IPS-20b (cell line): ENCODE measurements around the gene CCDC85C.
"Not testable (repeated sequence)": the region's sequence is repeated elsewhere in the genome, so short reads cannot be mapped to it uniquely, and the experiment has no call there.

Experiments used
- H3K27ac ChIP-seq: one replicate; pipeline ENCODE4 v1.5.1; 2013; ENCODE audit warnings: low read length
- H3K27me3 ChIP-seq: 2 replicates; pipeline ENCODE4 v1.6.1; 2013; ENCODE audit warnings: mild to moderate bottlenecking, low read length, inconsistent platforms; ENCODE audit not compliant: insufficient read depth
- H3K36me3 ChIP-seq: 2 replicates; pipeline ENCODE4 v1.6.1; 2013; ENCODE audit warnings: low read depth, mild to moderate bottlenecking, inconsistent platforms, low read length, moderate library complexity; ENCODE audit not compliant: insufficient read depth
- H3K4me1 ChIP-seq: 2 replicates; pipeline ENCODE4 v1.6.1; 2013; ENCODE audit warnings: mild to moderate bottlenecking, control low read depth, inconsistent platforms, low read length, moderate library complexity; ENCODE audit not compliant: insufficient read depth
- H3K4me3 ChIP-seq: 2 replicates; pipeline ENCODE4 v1.5.1; 2013; ENCODE audit warnings: mild to moderate bottlenecking, low read length, inconsistent platforms
- H3K9ac ChIP-seq: 2 replicates; pipeline ENCODE4 v1.6.1; 2013; ENCODE audit warnings: low read depth, mild to moderate bottlenecking, inconsistent platforms, low read length, moderate library complexity
- H3K9me3 ChIP-seq: 2 replicates; pipeline ENCODE4 v1.6.1; 2013; ENCODE audit warnings: mild to moderate bottlenecking, low read depth, low read length, inconsistent platforms; ENCODE audit not compliant: insufficient read depth

CCDC85C gene

GRCh38 chr14:99643343-99643742, 39.3 kb upstream of the CCDC85C start:
- Histone ChIP-seq H3K36me3 (no peaks in the 10 kb centered on the region), H3K27me3 (peaks cover 35% of the 10 kb centered on the region), H3K27ac (no peak overlapping the region), H3K4me3 (no peak overlapping the region), H3K9me3 (no peaks in the 10 kb centered on the region), H3K9ac (no peak overlapping the region), H3K4me1 (peaks cover 4% of the 10 kb centered on the region)

GRCh38 chr14:99642771-99643170, 38.8 kb upstream of the CCDC85C start:
- not testable (repeated sequence) for H3K27ac ChIP-seq, H3K36me3 ChIP-seq, H3K4me1 ChIP-seq, H3K9me3 ChIP-seq, H3K9ac ChIP-seq, H3K4me3 ChIP-seq
- peaks cover 35% of the 10 kb centered on the region for H3K27me3 ChIP-seq

GRCh38 chr14:99637624-99638023, 33.6 kb upstream of the CCDC85C start:
- H3K4me3 ChIP-seq, result no peak overlapping the region
- no peak overlapping the region for H3K27ac ChIP-seq
- no peaks in the 10 kb centered on the region for H3K4me1 ChIP-seq
- H3K9me3 ChIP-seq, result no peaks in the 10 kb centered on the region
- H3K36me3 ChIP-seq, result no peaks in the 10 kb centered on the region
- no peak overlapping the region for H3K9ac ChIP-seq
- no peaks in the 10 kb centered on the region for H3K27me3 ChIP-seq

GRCh38 chr14:99636487-99636886, 32.5 kb upstream of the CCDC85C start:
- Histone ChIP-seq H3K36me3 (no peaks in the 10 kb centered on the region), H3K4me3 (no peak overlapping the region), H3K9ac (no peak overlapping the region), H3K27me3 (no peaks in the 10 kb centered on the region), H3K9me3 (no peaks in the 10 kb centered on the region), H3K4me1 (no peaks in the 10 kb centered on the region), H3K27ac (no peak overlapping the region)

- no peak overlapping the region for H3K27ac ChIP-seq
- H3K9ac ChIP-seq, result no peak overlapping the region
- no peak overlapping the region for H3K4me3 ChIP-seq
- no peaks in the 10 kb centered on the region for H3K4me1 ChIP-seq
- H3K9me3 ChIP-seq, result no peaks in the 10 kb centered on the region
- H3K36me3 ChIP-seq, result no peaks in the 10 kb centered on the region
- H3K27me3 ChIP-seq, result no peaks in the 10 kb centered on the region
Observed at GRCh38 chr14:99635116-99635515, 31.1 kb upstream of the CCDC85C start.

DNA sequence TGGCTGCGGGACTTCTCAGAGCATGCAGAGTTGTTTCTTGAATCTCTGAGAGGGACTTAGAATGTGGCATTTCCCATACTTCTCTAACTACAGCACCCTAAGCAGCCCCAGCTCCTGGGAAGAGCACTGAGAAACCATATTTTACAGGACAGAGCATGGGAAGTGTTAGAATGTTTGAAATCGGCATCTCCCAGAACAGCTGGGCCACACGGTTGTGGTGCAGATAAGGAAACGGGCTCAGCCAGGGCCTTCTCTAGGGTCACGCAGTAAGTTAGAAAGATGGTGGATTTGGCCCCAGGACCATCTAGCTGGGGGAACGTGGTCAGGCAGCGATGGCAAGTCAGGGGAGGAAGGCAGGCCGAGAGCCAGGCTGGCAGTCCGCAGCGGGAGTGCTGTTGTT, 30.4 kb upstream of the CCDC85C start:
- H3K36me3 ChIP-seq, result no peaks in the 10 kb centered on the region
- H3K4me1 ChIP-seq, result no peaks in the 10 kb centered on the region
- no peak overlapping the region for H3K27ac ChIP-seq
- H3K4me3 ChIP-seq, result no peak overlapping the region
- no peaks in the 10 kb centered on the region for H3K27me3 ChIP-seq
- H3K9ac ChIP-seq, result no peak overlapping the region
- H3K9me3 ChIP-seq, result no peaks in the 10 kb centered on the region

DNA sequence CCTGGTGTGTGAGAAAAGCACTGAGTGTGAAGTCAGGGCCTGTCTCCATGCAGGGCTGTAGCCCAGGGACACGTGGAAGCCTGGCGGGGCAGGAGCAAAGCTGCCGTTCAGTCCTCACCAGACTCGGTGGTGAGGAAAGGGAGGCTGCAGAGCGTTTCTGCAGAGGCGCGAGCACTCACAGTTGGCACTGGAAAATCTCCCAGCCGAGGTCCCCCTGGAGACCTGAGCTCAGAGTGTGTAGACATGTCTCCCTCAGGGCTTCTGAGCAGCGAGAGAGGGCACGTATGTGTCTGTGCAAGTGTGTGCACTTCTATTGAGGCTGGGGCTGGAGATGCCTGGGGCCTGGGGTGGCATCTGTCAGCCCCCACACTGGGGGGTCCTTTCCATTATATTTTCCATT, 29.9 kb upstream of the CCDC85C start:
- H3K4me3 ChIP-seq, result no peak overlapping the region
- H3K36me3 ChIP-seq, result no peaks in the 10 kb centered on the region
- H3K9me3 ChIP-seq, result no peaks in the 10 kb centered on the region
- H3K9ac ChIP-seq, result no peak overlapping the region
- H3K27me3 ChIP-seq, result no peaks in the 10 kb centered on the region
- H3K4me1 ChIP-seq, result no peaks in the 10 kb centered on the region
- no peak overlapping the region for H3K27ac ChIP-seq

DNA sequence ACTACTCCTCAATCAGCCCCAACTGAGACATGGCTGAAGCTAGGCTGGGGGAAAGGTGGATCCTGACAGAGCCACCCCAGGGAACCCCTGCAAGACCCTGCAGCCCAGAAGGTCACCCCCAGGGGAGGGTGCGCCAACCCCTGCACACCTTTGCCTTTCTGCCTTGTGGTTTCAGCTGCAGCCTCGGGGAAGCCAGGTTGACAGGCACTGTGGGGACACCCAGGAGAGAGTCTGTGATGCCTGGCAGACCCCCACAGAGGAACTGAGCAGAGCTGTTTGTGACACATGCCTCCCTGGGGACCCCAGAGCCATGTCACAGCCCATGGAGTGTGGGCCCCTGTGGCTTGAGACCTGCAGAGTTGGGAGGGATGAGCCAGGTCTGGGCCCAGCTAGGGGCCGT, 29.1 kb upstream of the CCDC85C start:
- Histone ChIP-seq H3K4me3 (no peak overlapping the region), H3K9ac (no peak overlapping the region), H3K27ac (no peak overlapping the region), H3K27me3 (no peaks in the 10 kb centered on the region), H3K4me1 (no peaks in the 10 kb centered on the region), H3K9me3 (no peaks in the 10 kb centered on the region), H3K36me3 (no peaks in the 10 kb centered on the region)

DNA sequence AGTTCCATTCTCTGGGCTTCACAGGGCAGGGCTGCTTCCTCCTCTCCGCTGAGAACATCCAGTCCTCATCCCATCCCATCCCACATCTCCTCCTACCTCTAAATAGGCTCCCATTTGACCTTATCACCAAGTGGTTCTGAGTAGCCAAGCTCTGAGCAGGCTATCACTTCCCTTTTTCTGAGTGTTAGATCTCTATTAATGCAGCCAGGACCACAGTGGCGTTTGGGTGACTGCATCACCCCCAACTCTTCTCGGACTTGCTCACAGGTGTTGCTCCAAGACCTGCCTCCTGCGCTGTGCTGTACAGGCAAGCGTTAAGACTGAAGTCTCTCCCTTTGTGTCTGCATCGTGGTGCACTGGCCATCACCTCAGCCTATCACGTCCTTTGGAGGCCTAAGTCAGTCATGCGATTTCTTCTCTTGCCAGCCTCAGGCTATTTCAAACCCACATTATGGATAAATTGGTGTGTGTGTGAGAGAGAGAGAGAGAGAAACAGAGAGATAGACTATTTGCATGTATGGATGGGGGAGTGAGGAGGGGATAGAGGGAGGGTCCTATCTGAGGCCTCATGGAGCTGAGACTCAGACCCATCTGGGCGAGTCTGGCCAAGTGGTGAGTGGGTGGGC, 28.5 kb upstream of the CCDC85C start:
- H3K4me1 ChIP-seq, result no peaks in the 10 kb centered on the region
- no peaks in the 10 kb centered on the region for H3K9me3 ChIP-seq
- no peak overlapping the region for H3K9ac ChIP-seq
- H3K36me3 ChIP-seq, result no peaks in the 10 kb centered on the region
- H3K27ac ChIP-seq, result no peak overlapping the region
- no peak overlapping the region for H3K4me3 ChIP-seq
- H3K27me3 ChIP-seq, result no peaks in the 10 kb centered on the region

DNA sequence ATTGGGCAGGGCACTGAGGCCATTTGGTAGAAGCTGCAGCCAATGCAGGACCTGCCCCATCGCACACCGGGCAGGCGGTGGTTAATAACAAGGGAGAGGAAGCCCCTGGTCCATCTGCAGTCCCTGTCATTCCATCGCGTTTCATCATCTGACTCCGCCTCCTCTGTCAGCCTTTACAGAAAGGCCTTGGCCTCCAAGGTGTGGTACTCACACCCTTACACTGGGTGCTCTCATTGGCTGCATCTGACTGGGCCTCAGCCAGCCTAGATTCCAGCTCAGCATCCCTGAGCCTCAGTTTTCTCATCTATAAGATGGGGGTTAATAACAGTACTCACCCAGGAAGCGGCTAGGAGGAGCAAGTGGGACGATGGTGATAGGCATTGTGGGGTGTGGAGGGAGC, 26.2 kb upstream of the CCDC85C start:
- H3K9ac ChIP-seq, result no peak overlapping the region
- no peaks in the 10 kb centered on the region for H3K27me3 ChIP-seq
- no peak overlapping the region for H3K4me3 ChIP-seq
- no peaks in the 10 kb centered on the region for H3K36me3 ChIP-seq
- peaks cover under 1% of the 10 kb centered on the region; the same call in 1 of the 2 replicates for H3K4me1 ChIP-seq
- no peaks in the 10 kb centered on the region for H3K9me3 ChIP-seq
- H3K27ac ChIP-seq, result no peak overlapping the region

DNA sequence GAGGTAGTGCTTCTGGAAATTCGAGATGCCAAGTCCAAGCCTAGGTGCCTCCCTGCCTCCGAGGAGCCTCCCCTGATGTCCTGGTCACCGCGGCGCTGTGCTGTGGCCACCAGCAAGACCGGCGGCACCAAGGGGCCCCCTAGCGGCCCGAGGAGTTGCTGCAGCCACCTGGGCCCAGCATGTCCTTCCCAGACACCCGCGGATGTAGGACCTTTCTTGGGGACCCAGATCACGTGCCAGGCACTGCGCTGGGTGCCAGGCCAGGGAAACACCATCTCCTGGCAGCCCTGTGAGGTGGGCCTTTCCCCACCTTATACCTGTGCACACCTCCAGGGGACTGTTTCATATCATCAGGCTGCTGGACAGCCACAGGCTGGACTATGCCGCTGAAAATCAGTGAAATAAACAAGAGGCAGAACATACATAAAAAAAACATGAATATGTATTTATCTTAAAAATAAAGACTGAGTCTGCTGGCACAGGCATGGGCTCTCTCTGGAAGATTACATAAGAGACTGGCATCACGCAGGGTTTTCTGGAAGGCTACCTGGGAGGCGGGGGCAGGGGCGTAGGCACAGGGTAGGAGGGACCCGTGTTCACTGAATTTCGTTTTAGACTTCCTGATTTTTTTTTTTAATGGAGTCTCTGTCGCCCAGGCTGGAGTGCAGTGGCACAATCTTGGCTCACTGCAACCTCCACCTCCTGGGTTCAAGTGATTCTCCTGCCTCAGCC, 25.0 kb upstream of the CCDC85C start:
- Histone ChIP-seq H3K27ac (no peak overlapping the region), H3K9me3 (no peaks in the 10 kb centered on the region), H3K4me1 (peaks cover 4% of the 10 kb centered on the region; the same call in 1 of the 2 replicates), H3K9ac (no peak overlapping the region), H3K36me3 (no peaks in the 10 kb centered on the region), H3K4me3 (no peak overlapping the region), H3K27me3 (no peaks in the 10 kb centered on the region)
